SK-N-SH (cell line): ENCODE results near the gene GPC5.

Experiments
- MXI1 ChIP-seq: IDR thresholded peaks from 2 replicates; pipeline ENCODE4 v1.6.1; 2012; ENCODE audit warnings: mild to moderate bottlenecking, low read depth, low read length, improper control_type of control experiment
- POLR2AphosphoS5 ChIP-seq: IDR thresholded peaks from 2 replicates; pipeline ENCODE4 v1.6.1; 2012; ENCODE audit warnings: low read depth, low read length
- RAD21 ChIP-seq: IDR thresholded peaks from 2 replicates; pipeline ENCODE4 v1.6.1; 2012; ENCODE audit warnings: mild to moderate bottlenecking, low read length
- REST ChIP-seq: IDR thresholded peaks from 2 replicates; pipeline ENCODE4 v1.6.1; 2012; ENCODE audit warnings: mild to moderate bottlenecking, low read depth, low read length, moderate library complexity
- SMC3 ChIP-seq: IDR thresholded peaks from 2 replicates; pipeline ENCODE4 v1.6.1; 2012; ENCODE audit warnings: low read depth, low read length, improper control_type of control experiment
- TF ChIP-seq, protein P1 (sequence below): IDR thresholded peaks from 2 replicates; pipeline ENCODE4 v1.4.0; 2012; ENCODE audit warnings: low read depth, borderline replicate concordance

GRCh38 chr13:91909617-91910016, 511.2 kb downstream of the GPC5 start:
- TF ChIP-seq POLR2AphosphoS5 (no peak), SMC3 (no peak), MXI1 (no peak), REST (no peak), RAD21 (no peak)
- TF ChIP-seq, protein P1, sequence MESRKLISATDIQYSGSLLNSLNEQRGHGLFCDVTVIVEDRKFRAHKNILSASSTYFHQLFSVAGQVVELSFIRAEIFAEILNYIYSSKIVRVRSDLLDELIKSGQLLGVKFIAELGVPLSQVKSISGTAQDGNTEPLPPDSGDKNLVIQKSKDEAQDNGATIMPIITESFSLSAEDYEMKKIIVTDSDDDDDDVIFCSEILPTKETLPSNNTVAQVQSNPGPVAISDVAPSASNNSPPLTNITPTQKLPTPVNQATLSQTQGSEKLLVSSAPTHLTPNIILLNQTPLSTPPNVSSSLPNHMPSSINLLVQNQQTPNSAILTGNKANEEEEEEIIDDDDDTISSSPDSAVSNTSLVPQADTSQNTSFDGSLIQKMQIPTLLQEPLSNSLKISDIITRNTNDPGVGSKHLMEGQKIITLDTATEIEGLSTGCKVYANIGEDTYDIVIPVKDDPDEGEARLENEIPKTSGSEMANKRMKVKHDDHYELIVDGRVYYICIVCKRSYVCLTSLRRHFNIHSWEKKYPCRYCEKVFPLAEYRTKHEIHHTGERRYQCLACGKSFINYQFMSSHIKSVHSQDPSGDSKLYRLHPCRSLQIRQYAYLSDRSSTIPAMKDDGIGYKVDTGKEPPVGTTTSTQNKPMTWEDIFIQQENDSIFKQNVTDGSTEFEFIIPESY: no peak
